RCC 7860 (cell line): ENCODE results near the gene MAGEC3.

Source experiments
- DNase-seq: peaks from one replicate; pipeline ENCODE4 v3.0.0-alpha.2; 2015; ENCODE audit warnings: low spot score
- FAIRE-seq: peaks from 2 replicates; lab custom pipeline; 2012; peaks lifted over from hg19 to GRCh38; lab: Jason Lieb, UNC

The MAGEC3 gene

DNA sequence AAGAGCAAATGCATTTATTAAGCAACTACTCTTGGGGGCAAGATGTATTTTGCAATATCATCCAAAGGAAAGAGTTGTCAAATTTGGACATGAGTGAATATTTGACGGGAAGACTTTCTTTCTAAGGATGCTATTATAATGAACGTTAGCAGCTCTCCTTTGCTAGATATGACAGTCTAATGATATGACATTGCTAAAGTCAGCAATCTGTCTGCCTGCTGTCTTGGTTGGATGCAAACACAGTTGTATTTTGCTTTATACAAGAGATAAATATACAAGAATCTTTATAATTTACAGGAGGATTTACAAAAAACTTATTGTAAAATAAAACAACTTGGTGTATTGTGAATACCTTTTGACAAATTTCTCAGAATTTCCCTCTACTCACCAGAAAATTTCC lies 103.1 kb downstream of the MAGEC3 start:
- no peak for FAIRE-seq
- no peak for DNase-seq

DNA sequence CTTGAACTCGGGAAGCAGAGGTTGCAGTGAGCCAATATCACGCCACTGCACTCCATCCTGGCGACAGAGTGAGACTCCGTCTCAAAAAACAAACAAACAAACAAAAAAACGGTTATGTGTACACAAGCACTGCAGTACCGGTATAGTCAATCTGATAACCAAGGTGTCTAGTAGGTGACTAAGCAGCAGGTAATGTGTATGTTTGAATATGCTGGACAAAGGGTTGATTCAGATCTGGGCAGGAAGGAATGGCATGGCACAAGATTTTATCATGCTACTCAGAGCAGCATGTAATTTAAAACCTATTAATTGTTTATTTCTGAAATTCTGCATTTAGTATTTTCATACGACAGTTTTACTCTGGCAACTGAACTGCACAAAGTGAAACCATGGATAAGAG lies 107.3 kb downstream of the MAGEC3 start:
- FAIRE-seq: no peak
- DNase-seq: no peak

DNA sequence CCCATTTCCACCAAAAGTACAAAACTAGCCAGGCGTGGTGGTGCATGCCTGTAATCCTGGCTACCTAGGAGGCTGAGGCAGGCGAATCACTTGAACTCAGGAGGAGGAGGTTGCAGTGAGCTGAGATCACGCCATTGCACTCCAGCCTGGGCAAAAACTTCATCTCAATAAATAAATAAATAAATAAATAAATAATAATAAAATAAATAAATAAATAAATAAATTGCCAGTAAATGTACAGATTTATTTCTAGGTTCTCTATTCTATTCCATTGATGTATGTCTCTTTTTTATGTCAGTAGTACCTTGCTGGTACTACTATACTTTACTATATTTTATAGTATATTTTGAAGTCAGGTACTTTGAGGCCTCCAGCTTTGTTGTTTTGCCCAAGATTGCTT lies 109.2 kb downstream of the MAGEC3 start:
- DNase-seq: no peak
- no peak for FAIRE-seq
